ENCODE data around the gene CCN2. TPM values are rescaled to one million over a fixed set of nuclear protein-coding genes. Genes with fewer than 3 reads are reported as not detected.
"Not testable (repeated sequence)": the region's sequence is repeated elsewhere in the genome, so short reads cannot be mapped to it uniquely, and the experiment has no call there.

Gene CCN2
- total RNA-seq, 8 experiments from 2014 or later: 0.56 to 293 (median 3.0) TPM

GRCh38 chr6:131911951-131912350 lies 39.2 kb downstream of the CCN2 start:
- Histone ChIP-seq H3K4me1 (replicated peaks in 1 of 2) (peaks cover 0 to 6% of the 10 kb centered on the region in 2 donors), H3K27ac (no peak overlapping the region), H3K4me3 (no peak overlapping the region)
- WGBS, 10 experiments: 30 to 93% (median 86%) methylated on average over 2 to 3 of the region's 3 CpGs
- in situ Hi-C loops (cut with MboI; ENCODE audit: low pct_unique_long_range_greater_than_20kb in 2 of 9, low sequenced_read_pairs in 9 of 9, unreplicated experiment in 9 of 9): loop anchor here in 7 of 9 experiments (10.0 to 25.0 kb wide), 4 partner anchors 217 to 575 kb away; no protein-coding TSS in a partner anchor
- no peak for ATAC-seq (replicated peaks in 6 of 8)

- in situ Hi-C loops (cut with MboI; ENCODE audit: low pct_unique_long_range_greater_than_20kb in 2 of 9, low sequenced_read_pairs in 9 of 9, unreplicated experiment in 9 of 9): loop anchor here in 7 of 9 experiments (10.0 to 25.0 kb wide), 4 partner anchors 216 to 576 kb away; no protein-coding TSS in a partner anchor
- H3K4me1 ChIP-seq (replicated peaks in 1 of 2): peaks cover 0 to 6% of the 10 kb centered on the region in 2 donors
- WGBS, 10 experiments: 45 to 76% (median 67%) methylated on average over 2 to 4 of the region's 4 CpGs; no CpG with 5 or more reads in 1 of the 10 experiments
- no peak overlapping the region for H3K27ac ChIP-seq
- H3K4me3 ChIP-seq: no peak overlapping the region
- ATAC-seq (replicated peaks in 6 of 8): no peak
Observed at GRCh38 chr6:131910956-131911355, 40.2 kb downstream of the CCN2 start.

- peaks cover 0 to 6% of the 10 kb centered on the region in 2 donors for H3K4me1 ChIP-seq (replicated peaks in 1 of 2)
- 71 to 100% (median 95%) methylated on average over 1 of the region's 1 CpG; no CpG with 5 or more reads in 2 of the 10 experiments for WGBS, 10 experiments
- H3K4me3 ChIP-seq: no peak overlapping the region
- H3K27ac ChIP-seq: no peak overlapping the region
- peak in 1 of 8 experiments; percentile 9 for ATAC-seq (replicated peaks in 6 of 8)
- in situ Hi-C loops (cut with MboI; ENCODE audit: low pct_unique_long_range_greater_than_20kb in 2 of 9, low sequenced_read_pairs in 9 of 9, unreplicated experiment in 9 of 9): loop anchor here in 7 of 9 experiments (10.0 to 25.0 kb wide), 4 partner anchors 215 to 577 kb away; no protein-coding TSS in a partner anchor
Observed at GRCh38 chr6:131910219-131910589, 41.0 kb downstream of the CCN2 start.

GRCh38 chr6:131909408-131910218 lies 41.6 kb downstream of the CCN2 start:
- H3K4me1 ChIP-seq (replicated peaks in 1 of 2): peaks cover 0 to 6% of the 10 kb centered on the region in 2 donors
- in situ Hi-C loops (cut with MboI; ENCODE audit: low pct_unique_long_range_greater_than_20kb in 2 of 9, low sequenced_read_pairs in 9 of 9, unreplicated experiment in 9 of 9): loop anchor here in 7 of 9 experiments (10.0 to 25.0 kb wide), 4 partner anchors 215 to 578 kb away; no protein-coding TSS in a partner anchor
- 18 to 100% (median 58%) methylated on average over 1 to 4 of the region's 4 CpGs; no CpG with 5 or more reads in 1 of the 10 experiments for WGBS, 10 experiments
- no peak overlapping the region for H3K27ac ChIP-seq
- H3K4me3 ChIP-seq: no peak overlapping the region
- ATAC-seq (replicated peaks in 6 of 8): peak; percentile 74 to 97 (median 84)

- 33 to 100% (median 60%) methylated on average over 1 to 3 of the region's 3 CpGs; no CpG with 5 or more reads in 1 of the 10 experiments for WGBS, 10 experiments
- not testable (repeated sequence) for ATAC-seq (replicated peaks in 6 of 8); H3K27ac ChIP-seq; H3K4me3 ChIP-seq; H3K4me1 ChIP-seq (replicated peaks in 1 of 2)
- in situ Hi-C loops (cut with MboI; ENCODE audit: low pct_unique_long_range_greater_than_20kb in 2 of 9, low sequenced_read_pairs in 9 of 9, unreplicated experiment in 9 of 9): loop anchor here in 6 of 9 experiments (25.0 kb wide), 3 partner anchors 221 to 579 kb away; no protein-coding TSS in a partner anchor
Observed at GRCh38 chr6:131908787-131909186, 42.4 kb downstream of the CCN2 start.

GRCh38 chr6:131903734-131904133 lies 47.4 kb downstream of the CCN2 start:
- 33 to 50% methylated on average over 1 of the region's 12 CpGs; no CpG with 5 or more reads in 8 of the 10 experiments for WGBS, 10 experiments
- not testable (repeated sequence) for H3K4me1 ChIP-seq (replicated peaks in 1 of 2); H3K4me3 ChIP-seq; ATAC-seq (replicated peaks in 6 of 8); H3K27ac ChIP-seq
- in situ Hi-C loops (cut with MboI; ENCODE audit: low pct_unique_long_range_greater_than_20kb in 2 of 9, low sequenced_read_pairs in 9 of 9, unreplicated experiment in 9 of 9): loop anchor here in 6 of 9 experiments (25.0 kb wide), 3 partner anchors 216 to 584 kb away; no protein-coding TSS in a partner anchor

- in situ Hi-C loops (cut with MboI; ENCODE audit: low pct_unique_long_range_greater_than_20kb in 2 of 9, low sequenced_read_pairs in 9 of 9, unreplicated experiment in 9 of 9): loop anchor here in 6 of 9 experiments (25.0 kb wide), 3 partner anchors 214 to 586 kb away; no protein-coding TSS in a partner anchor
- H3K27ac ChIP-seq; ATAC-seq (replicated peaks in 6 of 8); H3K4me1 ChIP-seq (replicated peaks in 1 of 2); H3K4me3 ChIP-seq: not testable (repeated sequence)
- 34 to 95% (median 86%) methylated on average over 1 to 3 of the region's 5 CpGs; no CpG with 5 or more reads in 1 of the 10 experiments for WGBS, 10 experiments
Observed at GRCh38 chr6:131901326-131901873, 49.8 kb downstream of the CCN2 start.

GRCh38 chr6:131900231-131900630 lies 50.9 kb downstream of the CCN2 start:
- Histone ChIP-seq H3K4me1 (replicated peaks in 1 of 2) (no peaks in the 10 kb centered on the region), H3K4me3 (no peak overlapping the region), H3K27ac (no peak overlapping the region)
- in situ Hi-C loops (cut with MboI; ENCODE audit: low pct_unique_long_range_greater_than_20kb in 2 of 9, low sequenced_read_pairs in 9 of 9, unreplicated experiment in 9 of 9): loop anchor here in 6 of 9 experiments (25.0 kb wide), 3 partner anchors 213 to 587 kb away; no protein-coding TSS in a partner anchor
- no peak for ATAC-seq (replicated peaks in 6 of 8)

- Histone ChIP-seq H3K27ac (no peak overlapping the region), H3K4me3 (no peak overlapping the region), H3K4me1 (replicated peaks in 1 of 2) (no peaks in the 10 kb centered on the region)
- in situ Hi-C loops (cut with MboI; ENCODE audit: low pct_unique_long_range_greater_than_20kb in 2 of 9, low sequenced_read_pairs in 9 of 9, unreplicated experiment in 9 of 9): loop anchor here in 2 of 9 experiments (25.0 kb wide), 1 partner anchor 211 kb away; no protein-coding TSS in a partner anchor
- WGBS, 10 experiments: 0 to 90% (median 73%) methylated on average over 1 of the region's 1 CpG; no CpG with 5 or more reads in 5 of the 10 experiments
- no peak for ATAC-seq (replicated peaks in 6 of 8)
Observed at GRCh38 chr6:131898718-131899117, 52.5 kb downstream of the CCN2 start.

Other genes with a start within 250 kb of the CCN2 start
- under 1 TPM in 4 of 8 experiments, not detected in 4; 0.13 to 0.38 (median 0.17) TPM for gene OR2A4, start 250.0 kb downstream of the CCN2 start, total RNA-seq
- under 1 TPM in 3 of 8 experiments, not detected in 5; 0.13 to 0.66 (median 0.14) TPM for gene CTAGE9, start 240.4 kb downstream of the CCN2 start, total RNA-seq
- gene ENPP1, start 143.4 kb downstream of the CCN2 start, total RNA-seq: 10 to 100 TPM in 2 of 8 experiments, 1 to 10 TPM in 6; 1.0 to 40.2 (median 2.5) TPM